KOPT-K1 (cell line): ENCODE measurements around the gene KRTAP10-6.
"Not testable (repeated sequence)": the region's sequence is repeated elsewhere in the genome, so short reads cannot be mapped to it uniquely, and the experiment has no call there.

ENCODE experiments used
- H3K27ac ChIP-seq: fragments of 200-600 bp; sonication (generic); 2 replicates; pipeline ENCODE4 v1.5.1; 2016; ENCODE audit warnings: antibody characterized with exemption, mild to moderate bottlenecking, low read depth, low read length; ENCODE audit not compliant: poor library complexity, severe bottlenecking
- H3K36me3 ChIP-seq: fragments of 200-600 bp; sonication (generic); 2 replicates; pipeline ENCODE4 v1.5.1; 2017; ENCODE audit warnings: antibody characterized with exemption, mild to moderate bottlenecking, low read length, moderate library complexity; ENCODE audit not compliant: insufficient read depth
- H3K9me3 ChIP-seq: fragments of 200-600 bp; sonication (generic); 2 replicates; pipeline ENCODE4 v1.5.1; 2017; ENCODE audit warnings: antibody characterized with exemption, low read length, mild to moderate bottlenecking; ENCODE audit not compliant: insufficient read depth, poor library complexity, severe bottlenecking

Gene KRTAP10-6, protein sequence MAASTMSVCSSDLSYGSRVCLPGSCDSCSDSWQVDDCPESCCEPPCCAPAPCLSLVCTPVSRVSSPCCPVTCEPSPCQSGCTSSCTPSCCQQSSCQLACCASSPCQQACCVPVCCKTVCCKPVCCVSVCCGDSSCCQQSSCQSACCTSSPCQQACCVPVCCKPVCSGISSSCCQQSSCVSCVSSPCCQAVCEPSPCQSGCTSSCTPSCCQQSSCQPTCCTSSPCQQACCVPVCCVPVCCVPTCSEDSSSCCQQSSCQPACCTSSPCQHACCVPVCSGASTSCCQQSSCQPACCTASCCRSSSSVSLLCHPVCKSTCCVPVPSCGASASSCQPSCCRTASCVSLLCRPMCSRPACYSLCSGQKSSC

DNA sequence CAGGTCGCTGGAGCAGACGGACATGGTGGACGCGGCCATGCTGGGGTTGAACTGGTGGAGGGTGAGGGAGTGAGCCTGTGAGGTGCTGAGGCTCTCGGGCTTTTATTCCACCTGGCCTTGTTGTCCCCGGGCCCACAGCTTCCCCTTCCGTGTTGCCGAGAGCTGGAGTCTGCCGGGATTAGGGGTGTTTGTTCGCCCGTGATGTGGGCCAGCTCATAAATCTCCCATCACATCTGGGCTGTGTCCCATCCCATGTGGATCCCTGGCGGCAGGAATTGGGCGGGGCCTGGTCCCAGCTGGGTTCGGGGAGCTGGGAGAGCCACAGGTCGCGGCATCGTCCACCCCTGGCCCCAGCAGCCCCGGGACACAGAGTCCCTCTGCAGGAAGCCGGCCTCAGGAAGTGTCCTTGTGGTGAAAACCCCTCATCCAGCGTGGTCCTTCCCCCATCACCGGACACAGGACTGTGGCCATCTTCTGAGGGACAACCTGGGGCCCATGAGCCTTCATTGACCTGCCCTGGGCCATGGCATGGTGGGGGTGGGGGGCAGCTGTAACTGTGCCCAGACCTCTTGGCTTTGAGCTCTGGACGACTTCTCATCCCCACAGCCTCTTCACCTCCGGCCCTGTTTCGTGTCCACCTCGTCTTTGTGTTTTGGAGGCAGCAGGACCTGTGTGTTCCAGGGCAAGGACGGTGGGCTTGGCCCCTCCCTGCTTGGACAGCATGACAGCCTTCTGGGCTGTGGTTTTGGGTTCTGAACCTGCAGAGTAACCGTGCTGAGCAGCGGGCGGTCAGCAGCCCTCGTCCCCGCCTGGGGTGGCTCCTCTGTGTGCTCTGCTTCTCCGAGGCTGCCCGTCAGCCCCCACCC is at the start of gene KRTAP10-6:
Gene KRTAP10-6 (minus strand): TSS at position 60 of the 866 bp plus-strand sequence. CDS start 21 bp downstream, at position 39.
- no peak within 1 kb of the TSS for H3K27ac ChIP-seq
- no peaks in the 10 kb centered on the region for H3K9me3 ChIP-seq
- H3K36me3 ChIP-seq = no peaks in the 10 kb centered on the region

DNA sequence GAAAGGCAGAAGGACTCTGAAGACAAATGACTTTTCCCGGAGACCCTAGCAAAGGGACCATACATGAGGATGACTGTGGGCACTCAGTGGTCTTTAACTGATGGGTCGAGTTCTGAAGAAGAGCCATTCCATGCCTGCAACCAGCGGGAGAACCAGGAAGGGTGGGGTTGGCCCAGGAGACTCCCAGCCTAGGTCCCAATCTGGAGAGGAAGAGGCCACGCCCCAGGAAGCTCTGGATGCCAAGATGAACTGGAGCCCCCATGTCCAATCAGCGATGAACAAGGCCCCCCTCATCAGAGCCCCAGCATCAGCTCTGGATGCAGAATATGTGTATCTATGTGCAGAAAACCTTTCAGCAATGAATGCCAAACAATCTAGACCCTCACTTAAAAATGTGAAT is 48.5 kb upstream of the KRTAP10-6 start:
- Histone ChIP-seq H3K27ac (no peak overlapping the region), H3K36me3 (no peaks in the 10 kb centered on the region), H3K9me3 (peaks cover 39% of the 10 kb centered on the region)

DNA sequence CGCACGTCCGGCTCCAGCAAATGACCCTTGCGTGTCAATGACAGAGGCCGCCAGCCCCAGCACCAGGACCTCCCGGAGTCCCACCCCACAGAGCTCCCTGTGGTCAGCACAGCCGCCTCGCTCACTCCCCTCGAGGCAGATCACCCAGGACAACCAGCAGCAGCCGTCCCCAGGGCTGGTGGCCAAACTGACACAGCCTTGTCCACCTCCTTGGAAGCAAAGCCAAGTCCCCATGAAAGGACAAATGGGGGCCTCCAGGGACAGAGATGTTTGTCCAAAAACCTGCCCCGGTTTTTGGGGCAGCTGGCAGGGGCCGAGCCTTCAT is 47.0 kb upstream of the KRTAP10-6 start:
- Histone ChIP-seq H3K36me3 (no peaks in the 10 kb centered on the region), H3K9me3 (peaks cover 27% of the 10 kb centered on the region), H3K27ac (no peak overlapping the region)

DNA sequence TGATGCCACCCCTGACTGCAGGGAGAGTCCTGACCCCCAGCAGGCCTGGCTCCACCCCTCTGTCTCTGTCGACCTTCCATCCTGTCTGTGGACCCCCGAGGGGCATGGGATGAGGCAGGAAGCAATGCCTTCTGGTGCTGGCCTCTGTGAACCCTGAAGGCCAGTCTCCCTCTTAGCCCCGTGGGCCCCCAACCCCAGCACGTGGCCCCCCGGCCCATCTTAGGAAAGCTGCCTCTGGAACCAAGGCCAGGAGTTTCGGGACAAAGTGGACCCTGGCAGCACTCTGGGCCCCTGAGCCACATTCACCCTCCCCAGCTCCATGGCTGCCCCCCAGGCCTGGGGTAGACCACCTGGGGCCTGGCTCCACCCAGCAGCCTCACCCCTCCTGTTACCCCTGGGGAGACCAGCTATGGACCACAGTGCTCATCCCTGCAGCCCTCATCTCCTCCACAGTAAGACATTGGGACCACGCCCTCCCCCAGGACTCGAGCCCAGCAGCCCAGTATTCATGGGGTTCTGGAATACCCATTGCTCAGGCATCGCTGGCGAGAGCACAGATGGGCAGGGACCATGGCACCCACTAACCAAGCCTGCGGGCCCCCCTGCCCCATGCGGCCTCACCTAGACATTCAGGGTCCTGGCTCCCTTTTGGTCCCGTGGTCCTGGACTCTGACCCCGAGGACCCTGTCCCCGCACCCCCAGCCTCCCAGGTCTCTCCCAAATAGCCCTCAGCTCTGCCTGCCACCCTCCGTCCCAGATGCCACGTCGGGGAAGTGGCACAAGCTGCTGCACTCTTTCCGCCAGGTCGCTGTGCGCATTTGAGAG is 46.4 kb upstream of the KRTAP10-6 start:
- not testable (repeated sequence) for H3K36me3 ChIP-seq, H3K27ac ChIP-seq
- H3K9me3 ChIP-seq = peaks cover 22% of the 10 kb centered on the region

DNA sequence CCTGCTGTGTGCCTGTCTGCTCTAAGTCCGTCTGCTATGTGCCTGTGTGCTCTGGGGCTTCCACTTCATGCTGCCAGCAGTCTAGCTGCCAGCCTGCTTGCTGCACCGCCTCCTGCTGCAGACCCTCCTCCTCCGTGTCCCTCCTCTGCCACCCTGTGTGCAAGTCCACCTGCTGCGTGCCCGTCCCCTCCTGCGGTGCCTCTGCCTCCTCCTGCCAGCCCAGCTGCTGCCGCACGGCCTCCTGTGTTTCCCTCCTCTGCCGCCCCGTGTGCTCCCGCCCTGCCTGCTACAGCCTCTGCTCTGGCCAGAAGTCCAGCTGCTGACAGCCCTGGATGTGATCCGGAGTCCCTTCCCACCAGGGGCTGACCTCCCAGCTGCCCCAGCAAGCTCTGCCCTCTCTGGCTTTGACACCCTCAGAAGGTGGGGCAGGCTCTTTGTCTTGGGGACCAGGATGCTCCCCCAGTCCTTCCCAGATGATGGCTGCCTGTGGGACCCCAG is 45.6 kb upstream of the KRTAP10-6 start:
- H3K27ac ChIP-seq, H3K36me3 ChIP-seq: not testable (repeated sequence)
- H3K9me3 ChIP-seq = peaks cover 13% of the 10 kb centered on the region

DNA sequence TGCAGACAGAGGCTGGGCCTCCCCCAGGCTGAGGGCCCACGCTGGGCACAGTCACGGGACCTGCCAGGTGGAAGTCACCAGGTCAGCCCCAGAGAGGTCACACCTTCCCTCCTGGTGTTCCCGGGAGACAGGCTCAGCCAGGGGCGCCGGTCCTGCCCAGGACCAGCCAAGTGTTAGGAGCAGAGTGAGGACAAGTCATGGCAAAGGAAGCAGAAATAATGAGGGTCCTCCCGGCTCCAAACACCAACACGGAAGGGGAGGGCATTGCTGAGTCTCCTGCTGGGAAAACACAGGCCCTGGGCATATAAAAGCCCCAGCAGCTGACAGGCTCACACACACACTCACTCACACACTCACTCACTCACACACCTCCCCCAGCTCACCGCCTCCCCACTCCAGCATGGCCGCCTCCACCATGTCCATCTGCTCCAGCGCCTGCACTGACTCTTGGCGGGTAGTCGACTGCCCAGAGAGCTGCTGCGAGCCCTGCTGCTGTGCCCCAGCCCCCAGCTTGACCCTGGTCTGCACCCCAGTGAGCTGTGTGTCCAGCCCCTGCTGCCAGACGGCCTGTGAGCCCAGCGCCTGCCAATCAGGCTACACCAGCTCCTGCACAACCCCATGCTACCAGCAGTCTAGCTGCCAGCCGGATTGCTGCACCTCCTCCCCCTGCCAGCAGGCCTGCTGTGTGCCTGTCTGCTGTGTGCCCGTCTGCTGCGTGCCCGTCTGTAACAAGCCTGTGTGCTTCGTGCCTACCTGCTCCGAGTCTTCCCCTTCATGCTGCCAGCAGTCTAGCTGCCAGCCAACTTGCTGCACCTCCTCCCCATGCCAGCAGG is 44.9 kb upstream of the KRTAP10-6 start, which contains the start of gene KRTAP10-10:
Gene KRTAP10-10 (plus strand): TSS at position 339 of the 833 bp plus-strand sequence. CDS start 62 bp downstream, at position 401.
- peaks cover 16% of the 10 kb centered on the region for H3K9me3 ChIP-seq
- no peaks in the 10 kb centered on the region for H3K36me3 ChIP-seq
- H3K27ac ChIP-seq = no peak within 1 kb of the TSS

DNA sequence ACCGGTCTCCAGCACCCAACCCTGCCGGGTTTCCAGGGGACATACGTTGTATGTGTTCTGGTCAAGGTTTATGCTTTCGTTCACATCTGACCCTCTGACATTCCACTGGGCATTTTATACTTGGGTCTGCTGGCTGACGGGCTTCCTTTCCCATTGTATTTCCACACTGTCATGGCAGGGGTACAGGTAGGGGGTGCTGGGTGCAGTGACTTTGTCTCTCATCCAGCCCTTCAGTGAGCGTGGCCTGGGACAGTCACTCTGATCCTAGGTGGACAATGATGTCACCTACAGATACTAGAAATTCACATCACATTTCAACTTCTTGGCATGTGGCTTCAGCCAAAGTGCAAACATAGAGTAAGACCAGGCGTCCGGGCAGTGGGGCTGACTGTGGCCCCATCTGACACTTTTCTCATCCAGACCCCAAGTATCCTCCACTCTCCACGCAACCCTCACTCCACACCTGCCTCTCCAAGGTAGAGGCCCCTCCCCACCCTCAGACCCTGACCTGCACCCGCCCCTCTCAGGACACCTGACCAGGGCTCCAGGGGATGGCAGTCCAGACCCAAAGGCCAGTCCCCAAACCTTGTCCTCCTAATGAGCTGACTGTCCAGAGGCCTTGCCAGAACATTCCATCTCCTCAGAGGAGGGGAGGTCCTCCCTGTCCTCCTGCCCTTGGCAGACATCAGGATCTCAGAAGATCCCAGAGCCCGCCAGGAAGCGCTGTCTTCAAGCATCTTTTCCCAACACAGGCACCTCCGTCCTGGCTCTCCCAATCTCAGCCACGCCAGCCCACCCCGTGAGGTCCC is 44.1 kb upstream of the KRTAP10-6 start:
- Histone ChIP-seq H3K36me3 (no peaks in the 10 kb centered on the region), H3K27ac (no peak overlapping the region)

DNA sequence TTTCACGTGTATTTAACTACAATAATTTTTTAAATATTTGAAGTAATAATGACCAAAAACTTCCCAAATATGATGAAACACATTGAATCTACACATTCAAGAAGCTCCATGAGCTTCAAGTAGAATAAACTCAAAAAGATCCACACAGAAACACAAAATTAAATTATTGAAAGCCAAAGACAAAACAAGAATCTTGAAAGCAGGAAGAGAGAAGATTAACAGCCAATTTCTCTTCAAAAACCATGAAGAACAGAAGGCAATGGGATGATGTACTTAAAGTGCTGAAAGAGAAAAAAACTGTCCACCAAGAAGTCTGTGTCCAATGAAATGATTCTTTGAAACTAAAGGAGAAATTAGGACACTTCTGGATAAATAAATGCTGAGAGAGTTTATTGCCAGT is 39.8 kb upstream of the KRTAP10-6 start:
- Histone ChIP-seq H3K9me3 (peaks cover 25% of the 10 kb centered on the region), H3K27ac (no peak overlapping the region), H3K36me3 (no peaks in the 10 kb centered on the region)

More for the DNA sequence above, 44.1 kb upstream of the KRTAP10-6 start:
- peaks cover 21% of the 10 kb centered on the region for H3K9me3 ChIP-seq

DNA sequence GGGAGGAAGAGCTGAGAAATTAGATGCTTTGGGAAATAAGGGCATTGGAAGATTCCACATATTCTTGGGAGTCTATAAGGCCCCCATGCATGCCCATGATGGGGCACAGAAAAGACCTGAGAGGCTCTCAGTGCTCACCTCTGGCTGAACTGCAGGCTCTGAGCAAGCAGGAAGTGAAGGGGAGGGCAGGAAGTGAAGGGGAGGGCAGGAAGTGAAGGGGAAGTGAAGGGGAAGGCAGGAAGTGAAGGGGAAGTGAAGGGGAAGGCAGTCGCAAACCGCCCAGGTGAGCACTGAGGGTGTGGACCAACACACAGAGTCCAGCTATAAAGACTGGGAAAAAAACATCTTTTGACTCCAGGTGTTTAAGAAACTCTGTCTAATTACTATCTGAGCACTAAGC is 38.1 kb upstream of the KRTAP10-6 start:
- H3K27ac ChIP-seq = no peak overlapping the region
- no peaks in the 10 kb centered on the region for H3K36me3 ChIP-seq
- peaks cover 25% of the 10 kb centered on the region for H3K9me3 ChIP-seq

DNA sequence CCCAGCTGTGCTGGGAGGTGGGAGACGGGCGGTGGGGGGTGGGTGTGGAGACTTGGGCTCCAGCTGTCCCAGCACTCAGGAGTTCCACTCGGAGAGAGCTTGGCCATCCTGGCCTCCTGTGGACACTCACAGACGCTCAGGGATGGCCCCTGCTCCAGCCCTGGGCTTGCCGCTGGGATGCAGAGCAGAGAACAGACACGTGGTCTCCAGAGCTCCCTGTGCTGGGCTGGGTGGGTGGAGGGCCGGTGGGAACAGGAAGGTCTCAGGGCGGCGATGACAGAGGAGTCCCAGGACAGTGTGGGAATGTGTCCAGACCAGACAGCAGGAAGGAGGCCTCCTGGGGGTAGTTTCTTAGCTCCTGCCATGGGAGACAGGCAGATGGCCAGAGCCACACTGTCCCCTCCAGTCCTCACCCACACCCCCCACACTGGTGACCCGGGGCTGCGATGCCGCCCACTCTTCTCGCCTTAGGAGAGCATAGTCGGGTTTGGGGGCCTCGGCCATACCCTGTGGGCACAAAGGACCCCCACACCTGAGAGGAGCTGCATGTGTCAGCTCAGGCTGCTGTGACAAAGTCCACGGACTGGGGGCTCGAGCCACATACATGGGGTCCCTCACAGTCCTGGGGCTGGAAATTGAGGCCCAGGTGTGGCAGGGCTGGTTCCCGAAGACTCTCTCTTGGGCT is 36.5 kb upstream of the KRTAP10-6 start:
- no peaks in the 10 kb centered on the region for H3K36me3 ChIP-seq
- no peak overlapping the region for H3K27ac ChIP-seq
- H3K9me3 ChIP-seq = peaks cover 38% of the 10 kb centered on the region

DNA sequence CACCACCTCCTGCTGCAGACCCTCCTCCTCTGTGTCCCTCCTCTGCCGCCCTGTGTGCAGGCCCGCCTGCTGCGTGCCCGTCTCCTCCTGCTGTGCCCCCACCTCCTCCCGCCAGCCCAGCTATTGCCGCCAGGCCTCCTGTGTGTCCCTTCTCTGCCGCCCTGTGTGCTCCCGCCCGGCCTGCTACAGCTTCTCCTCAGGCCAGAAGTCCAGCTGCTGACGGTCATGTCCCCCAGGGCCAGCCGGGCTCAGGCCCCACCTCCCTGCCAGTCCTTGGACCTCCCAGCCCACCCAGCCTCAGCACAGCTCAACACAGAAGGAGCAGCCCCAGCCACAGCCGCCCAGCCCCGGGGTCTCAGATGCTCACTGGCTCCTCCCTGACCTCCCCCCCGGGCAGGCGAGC is 35.5 kb upstream of the KRTAP10-6 start:
- H3K9me3 ChIP-seq = peaks cover 48% of the 10 kb centered on the region
- H3K27ac ChIP-seq, H3K36me3 ChIP-seq: not testable (repeated sequence)

DNA sequence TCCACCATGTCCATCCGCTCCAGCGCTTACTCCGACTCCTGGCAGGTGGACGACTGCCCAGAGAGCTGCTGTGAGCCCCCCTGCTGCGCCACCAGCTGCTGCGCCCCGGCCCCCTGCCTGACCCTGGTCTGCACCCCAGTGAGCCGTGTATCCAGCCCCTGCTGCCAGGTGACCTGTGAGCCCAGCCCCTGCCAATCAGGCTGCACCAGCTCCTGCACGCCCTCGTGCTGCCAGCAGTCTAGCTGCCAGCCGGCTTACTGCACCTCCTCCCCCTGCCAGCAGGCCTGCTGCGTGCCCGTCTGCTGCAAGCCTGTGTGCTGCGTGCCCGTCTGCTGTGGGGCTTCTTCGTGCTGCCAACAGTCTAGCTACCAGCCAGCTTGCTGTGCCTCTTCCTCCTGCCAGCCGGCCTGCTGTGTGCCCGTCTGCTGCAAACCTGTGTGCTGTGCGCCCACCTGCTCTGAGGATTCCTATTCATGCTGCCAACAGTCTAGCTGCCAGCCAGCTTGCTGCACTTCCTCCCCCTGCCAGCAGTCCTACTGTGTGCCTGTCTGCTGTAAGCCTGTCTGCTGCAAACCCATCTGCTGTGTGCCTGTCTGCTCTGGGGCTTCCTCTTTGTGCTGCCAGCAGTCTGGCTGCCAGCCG is 35.0 kb upstream of the KRTAP10-6 start:
- not testable (repeated sequence) for H3K27ac ChIP-seq, H3K36me3 ChIP-seq
- H3K9me3 ChIP-seq = peaks cover 49% of the 10 kb centered on the region
